Stimulated activated memory B cell treated with anti-CD40 and anti-IgM and Interleukin-4, amounts not matched to agents 10 μg/mL and 1 μg/mL and 100 μg/mL, for 72 hours (primary cell): ENCODE results near the gene RPS6KA5.
"Not testable (repeated sequence)": the region's sequence is repeated elsewhere in the genome, so short reads cannot be mapped to it uniquely, and the experiment has no call there.

Experiments
- ATAC-seq: fragments of 150-1000 bp; cut with Tn5 transposase; 2 replicates; pipeline ENCODE4 v1.10.0; 2021
- H3K27ac Mint-ChIP-seq: one replicate; pipeline ENCODE4 v1.8.0; 2022; ENCODE audit warnings: mild to moderate bottlenecking, mixed read lengths
- H3K27me3 Mint-ChIP-seq: one replicate; pipeline ENCODE4 v1.8.0; 2022; ENCODE audit warnings: mixed read lengths
- H3K36me3 Mint-ChIP-seq: one replicate; pipeline ENCODE4 v1.8.0; 2022; ENCODE audit warnings: mixed read lengths
- H3K4me1 Mint-ChIP-seq: one replicate; pipeline ENCODE4 v1.8.0; 2022; ENCODE audit warnings: mixed read lengths
- H3K4me3 Mint-ChIP-seq: one replicate; pipeline ENCODE4 v1.8.0; 2022; ENCODE audit warnings: mild to moderate bottlenecking, moderate library complexity, mixed read lengths
- H3K9me3 Mint-ChIP-seq: one replicate; pipeline ENCODE4 v1.8.0; 2022; ENCODE audit warnings: mixed read lengths

RPS6KA5 gene

GRCh38 chr14:90993792-90994191 lies 66.6 kb downstream of the RPS6KA5 start:
- Mint-ChIP-seq H3K4me3 (no peak overlapping the region), H3K36me3 (peaks cover 21% of the 10 kb centered on the region), H3K27me3 (no peaks in the 10 kb centered on the region), H3K27ac (peak overlapping the region; percentile 38), H3K4me1 (peaks cover 15% of the 10 kb centered on the region), H3K9me3 (no peaks in the 10 kb centered on the region)
- no peak for ATAC-seq

DNA sequence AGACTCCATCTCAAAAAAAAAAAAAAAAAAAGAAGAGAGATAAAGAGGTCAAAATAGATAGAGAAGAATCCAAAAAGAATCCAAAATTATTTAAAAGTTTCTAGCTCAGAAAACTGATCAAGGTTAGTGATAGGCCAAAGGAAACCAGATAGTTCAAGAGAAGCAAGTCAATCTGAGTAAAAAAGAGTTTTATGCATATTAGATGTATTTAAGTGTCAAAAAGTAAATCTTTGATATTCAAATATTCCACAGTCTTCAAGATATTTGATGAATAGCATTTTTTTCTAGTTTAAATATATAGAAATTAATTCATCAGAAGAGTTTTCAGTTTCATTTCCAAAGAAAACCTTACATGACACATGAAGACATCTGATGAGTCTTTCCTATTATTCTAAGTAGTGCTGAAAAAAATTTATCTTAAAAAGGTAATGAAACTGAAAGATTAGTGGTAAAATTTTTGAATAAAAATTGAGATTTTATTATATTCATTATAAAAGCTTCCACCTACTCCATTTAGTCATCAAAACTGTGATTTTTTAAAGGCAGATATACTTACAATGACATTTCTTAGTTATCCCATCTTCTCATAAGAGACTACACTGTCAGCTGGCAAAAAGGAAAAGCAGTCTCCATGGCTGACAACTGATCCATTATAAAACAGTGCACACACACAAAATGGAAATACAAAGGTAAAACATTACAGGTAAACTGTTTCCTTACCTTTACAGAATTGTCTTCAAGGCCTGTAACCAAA lies 68.6 kb downstream of the RPS6KA5 start:
- ATAC-seq: no peak
- peaks cover 21% of the 10 kb centered on the region for H3K36me3 Mint-ChIP-seq
- no peaks in the 10 kb centered on the region for H3K27me3 Mint-ChIP-seq
- no peaks in the 10 kb centered on the region for H3K9me3 Mint-ChIP-seq
- no peak overlapping the region for H3K4me3 Mint-ChIP-seq
- H3K4me1 Mint-ChIP-seq: peaks cover 11% of the 10 kb centered on the region
- peak overlapping the region; percentile 58 for H3K27ac Mint-ChIP-seq

DNA sequence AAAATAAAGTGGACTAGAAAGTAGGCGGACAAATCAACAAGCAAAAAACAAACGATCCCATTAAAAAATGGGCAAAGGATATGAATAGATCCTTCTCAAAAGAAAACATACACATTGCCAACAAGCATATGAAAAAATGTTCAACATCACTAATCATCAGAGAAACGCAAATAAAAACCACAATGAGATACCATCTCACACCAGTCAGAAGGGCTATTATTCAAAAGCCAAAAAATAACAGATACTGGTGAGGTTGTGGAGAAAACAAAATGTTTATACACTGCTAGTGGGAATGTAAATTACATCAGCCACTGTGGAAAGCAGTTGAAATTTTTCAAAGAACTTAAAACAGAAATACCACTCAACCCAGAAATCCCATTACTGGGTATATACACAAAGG lies 70.3 kb downstream of the RPS6KA5 start:
- H3K4me1 Mint-ChIP-seq: peaks cover 22% of the 10 kb centered on the region
- peaks cover 21% of the 10 kb centered on the region for H3K36me3 Mint-ChIP-seq
- H3K9me3 Mint-ChIP-seq: no peaks in the 10 kb centered on the region
- no peaks in the 10 kb centered on the region for H3K27me3 Mint-ChIP-seq
- no peak overlapping the region for H3K4me3 Mint-ChIP-seq
- ATAC-seq: no peak
- H3K27ac Mint-ChIP-seq: no peak overlapping the region

- ATAC-seq: no peak
- H3K4me1 Mint-ChIP-seq: peaks cover 22% of the 10 kb centered on the region
- H3K27ac Mint-ChIP-seq: no peak overlapping the region
- H3K9me3 Mint-ChIP-seq: no peaks in the 10 kb centered on the region
- H3K36me3 Mint-ChIP-seq: peaks cover 17% of the 10 kb centered on the region
- H3K27me3 Mint-ChIP-seq: no peaks in the 10 kb centered on the region
- H3K4me3 Mint-ChIP-seq: no peak overlapping the region
Measured at GRCh38 chr14:90987140-90987539, 73.3 kb downstream of the RPS6KA5 start.

DNA sequence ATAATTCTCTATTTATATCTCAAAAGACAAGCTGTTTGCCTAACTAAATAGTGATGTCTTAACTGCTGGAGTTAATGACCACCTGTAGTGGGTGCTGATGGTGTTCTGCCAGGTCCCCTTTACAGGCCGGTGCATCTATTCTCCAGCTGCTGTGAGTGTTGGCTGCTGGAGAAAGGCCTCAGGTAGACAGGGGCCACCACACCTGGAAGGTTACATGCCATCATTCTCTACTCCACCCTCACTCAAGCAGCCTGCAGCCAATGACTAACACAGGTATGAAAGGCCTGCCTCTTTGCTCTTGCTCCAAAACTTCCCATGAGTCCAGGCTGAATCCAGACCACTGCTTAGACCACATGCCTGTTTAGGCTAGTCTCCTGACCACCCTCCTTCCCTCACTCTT lies 73.9 kb downstream of the RPS6KA5 start:
- no peaks in the 10 kb centered on the region for H3K27me3 Mint-ChIP-seq
- no peak overlapping the region for H3K27ac Mint-ChIP-seq
- H3K4me3 Mint-ChIP-seq: no peak overlapping the region
- H3K9me3 Mint-ChIP-seq: no peaks in the 10 kb centered on the region
- ATAC-seq: no peak
- H3K4me1 Mint-ChIP-seq: peaks cover 22% of the 10 kb centered on the region
- peaks cover 17% of the 10 kb centered on the region for H3K36me3 Mint-ChIP-seq

DNA sequence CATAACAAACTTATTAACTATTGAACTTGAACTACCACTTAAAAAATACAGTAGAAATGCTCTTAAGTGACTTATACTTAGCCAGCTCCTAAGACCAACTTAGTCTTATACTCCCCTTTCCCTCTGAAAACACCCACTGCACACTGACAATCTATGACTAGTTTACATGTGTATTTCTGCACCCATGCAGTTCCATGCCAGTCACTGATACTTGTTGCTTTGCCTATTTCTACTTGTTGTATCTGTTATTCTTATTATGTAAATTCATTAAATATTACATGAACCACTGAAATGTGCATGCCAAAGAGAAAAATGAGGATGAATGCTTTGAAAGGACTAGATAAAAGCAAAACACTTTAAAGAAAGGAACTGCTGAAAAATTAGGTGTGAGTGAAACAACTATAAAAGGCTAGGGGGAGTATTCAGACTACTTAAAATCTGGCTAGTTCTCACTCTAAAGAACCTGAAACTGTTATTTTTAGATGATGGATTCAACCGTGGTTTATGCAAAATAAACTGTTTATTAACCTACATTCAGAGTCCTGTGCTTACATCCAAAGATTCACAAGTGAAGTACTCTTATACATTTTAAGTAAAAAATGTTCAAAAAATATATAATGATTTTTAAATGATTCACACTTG lies 74.7 kb downstream of the RPS6KA5 start:
- ATAC-seq: no peak
- H3K36me3 Mint-ChIP-seq: peaks cover 9% of the 10 kb centered on the region
- no peak overlapping the region for H3K4me3 Mint-ChIP-seq
- H3K27ac Mint-ChIP-seq: no peak overlapping the region
- H3K9me3 Mint-ChIP-seq: no peaks in the 10 kb centered on the region
- no peaks in the 10 kb centered on the region for H3K27me3 Mint-ChIP-seq
- H3K4me1 Mint-ChIP-seq: peaks cover 14% of the 10 kb centered on the region

- no peaks in the 10 kb centered on the region for H3K9me3 Mint-ChIP-seq
- no peaks in the 10 kb centered on the region for H3K27me3 Mint-ChIP-seq
- H3K36me3 Mint-ChIP-seq: peaks cover 6% of the 10 kb centered on the region
- no peak overlapping the region for H3K4me3 Mint-ChIP-seq
- no peak overlapping the region for H3K27ac Mint-ChIP-seq
- H3K4me1 Mint-ChIP-seq: peaks cover 13% of the 10 kb centered on the region
- ATAC-seq: no peak
Measured at GRCh38 chr14:90983560-90983959, 76.9 kb downstream of the RPS6KA5 start.

DNA sequence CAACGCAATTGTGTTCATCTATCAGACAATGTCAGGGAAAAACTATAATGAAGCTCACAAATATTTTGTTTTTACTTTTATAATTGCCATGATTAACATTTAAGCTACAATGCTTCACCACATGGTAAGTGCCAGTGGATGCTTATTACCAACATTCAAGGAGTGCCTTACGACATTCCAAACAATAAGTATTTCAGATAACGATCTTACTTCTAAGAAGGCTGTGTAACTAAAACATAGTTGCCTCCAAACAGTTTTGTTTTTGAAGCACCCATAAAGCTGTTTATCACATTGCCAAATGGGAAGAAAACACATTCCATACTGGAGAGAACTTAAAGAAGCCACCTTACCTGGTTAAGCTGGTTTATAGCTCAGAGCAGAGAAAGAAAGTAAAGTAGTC lies 78.8 kb downstream of the RPS6KA5 start:
- no peaks in the 10 kb centered on the region for H3K9me3 Mint-ChIP-seq
- peaks cover 10% of the 10 kb centered on the region for H3K4me1 Mint-ChIP-seq
- H3K36me3 Mint-ChIP-seq: peaks cover 16% of the 10 kb centered on the region
- H3K27me3 Mint-ChIP-seq: no peaks in the 10 kb centered on the region
- ATAC-seq: no peak
- no peak overlapping the region for H3K4me3 Mint-ChIP-seq
- H3K27ac Mint-ChIP-seq: no peak overlapping the region

GRCh38 chr14:90980636-90981035 lies 79.8 kb downstream of the RPS6KA5 start:
- not testable (repeated sequence) for H3K4me3 Mint-ChIP-seq, H3K27me3 Mint-ChIP-seq, H3K4me1 Mint-ChIP-seq, H3K27ac Mint-ChIP-seq, H3K9me3 Mint-ChIP-seq, ATAC-seq
- H3K36me3 Mint-ChIP-seq: peaks cover 21% of the 10 kb centered on the region

DNA sequence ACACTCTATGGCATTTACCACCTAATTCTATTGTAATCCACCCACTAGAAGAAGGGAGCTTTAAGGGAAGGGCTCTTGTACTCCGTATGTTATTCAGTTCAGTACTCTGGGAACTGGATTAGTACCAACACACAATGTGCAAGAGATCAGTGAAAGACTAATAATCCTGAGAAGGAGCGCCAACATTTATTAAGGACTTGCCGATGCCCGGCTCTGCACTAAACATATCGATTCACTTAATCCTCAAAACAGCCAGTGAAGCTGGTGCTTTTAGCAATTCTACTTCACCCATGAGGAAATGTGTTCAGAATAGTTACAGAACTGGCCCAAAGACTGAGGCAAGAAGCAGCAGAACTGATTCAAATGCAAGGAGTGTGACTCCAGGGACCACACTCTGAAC lies 80.9 kb downstream of the RPS6KA5 start:
- H3K27ac Mint-ChIP-seq: no peak overlapping the region
- H3K9me3 Mint-ChIP-seq: no peaks in the 10 kb centered on the region
- no peak overlapping the region for H3K4me3 Mint-ChIP-seq
- H3K27me3 Mint-ChIP-seq: no peaks in the 10 kb centered on the region
- ATAC-seq: no peak
- H3K36me3 Mint-ChIP-seq: peaks cover 21% of the 10 kb centered on the region
- no peaks in the 10 kb centered on the region for H3K4me1 Mint-ChIP-seq

DNA sequence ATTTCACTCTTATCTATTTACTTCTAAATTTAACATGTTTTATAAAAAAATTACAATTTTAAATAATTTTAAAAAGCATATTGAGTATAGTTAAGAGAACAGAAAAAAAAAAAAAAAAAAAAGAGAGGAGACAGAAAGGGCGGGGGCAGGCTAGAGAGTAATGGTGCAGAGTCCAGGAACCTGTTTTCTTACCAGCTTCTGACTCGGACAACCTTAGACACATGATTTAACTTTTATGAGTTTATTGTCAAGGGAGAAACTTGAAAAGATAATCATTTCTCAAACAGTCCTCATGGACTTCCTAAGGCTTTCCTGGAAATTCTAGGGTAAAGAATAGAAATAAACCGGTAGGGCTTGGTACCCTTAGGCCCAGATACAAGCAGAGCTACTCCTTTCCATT lies 84.3 kb downstream of the RPS6KA5 start:
- no peak overlapping the region for H3K27ac Mint-ChIP-seq
- no peaks in the 10 kb centered on the region for H3K4me1 Mint-ChIP-seq
- no peaks in the 10 kb centered on the region for H3K9me3 Mint-ChIP-seq
- H3K36me3 Mint-ChIP-seq: peaks cover 28% of the 10 kb centered on the region
- no peaks in the 10 kb centered on the region for H3K27me3 Mint-ChIP-seq
- no peak overlapping the region for H3K4me3 Mint-ChIP-seq
- ATAC-seq: no peak

DNA sequence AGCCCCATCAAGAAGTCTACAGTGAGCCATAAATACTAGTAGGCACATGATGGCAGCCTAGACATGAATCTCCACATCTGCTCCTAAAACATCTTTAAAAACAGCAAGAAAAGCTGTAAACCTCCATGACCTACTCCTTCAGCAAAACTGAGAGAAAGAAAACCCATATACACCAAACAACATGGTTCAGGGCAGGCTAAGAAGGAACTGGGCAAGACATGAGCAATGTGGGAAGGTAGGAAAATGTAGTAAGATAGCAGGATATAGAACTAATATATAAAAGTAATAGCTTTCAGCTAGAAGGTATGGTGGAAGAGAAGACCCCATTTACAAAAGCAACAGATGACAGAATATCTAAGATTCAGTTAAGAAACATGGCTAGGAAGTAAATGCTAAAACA lies 88.8 kb downstream of the RPS6KA5 start:
- peaks cover 17% of the 10 kb centered on the region for H3K36me3 Mint-ChIP-seq
- H3K27ac Mint-ChIP-seq: no peak overlapping the region
- no peaks in the 10 kb centered on the region for H3K9me3 Mint-ChIP-seq
- no peak for ATAC-seq
- no peak overlapping the region for H3K4me3 Mint-ChIP-seq
- no peaks in the 10 kb centered on the region for H3K27me3 Mint-ChIP-seq
- H3K4me1 Mint-ChIP-seq: peaks cover 11% of the 10 kb centered on the region

DNA sequence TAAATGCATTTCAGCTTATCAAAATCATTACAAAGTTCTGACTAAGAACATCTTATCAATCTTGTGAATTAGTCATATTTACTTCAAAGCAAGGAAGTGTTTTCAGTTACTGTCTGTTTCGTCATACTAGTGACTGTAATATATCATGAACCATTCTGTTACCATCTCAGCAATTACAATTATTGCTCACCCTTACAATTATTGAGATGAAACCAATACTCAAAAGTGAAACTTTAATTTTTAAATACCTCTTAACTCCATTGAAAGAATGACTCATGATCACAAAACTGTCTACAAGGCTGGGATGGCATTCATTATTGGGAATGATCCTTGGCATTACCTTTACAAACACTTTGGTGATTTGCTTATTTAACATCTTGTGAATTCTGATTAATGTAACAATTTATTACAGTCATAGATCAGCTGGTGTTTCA lies 90.3 kb downstream of the RPS6KA5 start:
- H3K27ac Mint-ChIP-seq: peak overlapping the region; percentile 20
- H3K4me3 Mint-ChIP-seq: no peak overlapping the region
- H3K27me3 Mint-ChIP-seq: no peaks in the 10 kb centered on the region
- peaks cover 21% of the 10 kb centered on the region for H3K36me3 Mint-ChIP-seq
- H3K4me1 Mint-ChIP-seq: peaks cover 11% of the 10 kb centered on the region
- H3K9me3 Mint-ChIP-seq: no peaks in the 10 kb centered on the region
- ATAC-seq: no peak

GRCh38 chr14:90969531-90970166 lies 90.8 kb downstream of the RPS6KA5 start:
- no peaks in the 10 kb centered on the region for H3K27me3 Mint-ChIP-seq
- H3K4me1 Mint-ChIP-seq: peaks cover 11% of the 10 kb centered on the region
- peaks cover 21% of the 10 kb centered on the region for H3K36me3 Mint-ChIP-seq

GRCh38 chr14:90968025-90968424 lies 92.4 kb downstream of the RPS6KA5 start:
- H3K4me3 Mint-ChIP-seq: no peak overlapping the region
- no peaks in the 10 kb centered on the region for H3K9me3 Mint-ChIP-seq
- ATAC-seq: no peak
- H3K27me3 Mint-ChIP-seq: no peaks in the 10 kb centered on the region
- H3K4me1 Mint-ChIP-seq: peaks cover 16% of the 10 kb centered on the region
- H3K27ac Mint-ChIP-seq: no peak overlapping the region
- H3K36me3 Mint-ChIP-seq: peaks cover 24% of the 10 kb centered on the region

More at GRCh38 chr14:90969531-90970166, 90.8 kb downstream of the RPS6KA5 start:
- Mint-ChIP-seq H3K9me3 (no peaks in the 10 kb centered on the region), H3K27ac (peak overlapping the region; percentile 20), H3K4me3 (no peak overlapping the region)
- no peak for ATAC-seq

DNA sequence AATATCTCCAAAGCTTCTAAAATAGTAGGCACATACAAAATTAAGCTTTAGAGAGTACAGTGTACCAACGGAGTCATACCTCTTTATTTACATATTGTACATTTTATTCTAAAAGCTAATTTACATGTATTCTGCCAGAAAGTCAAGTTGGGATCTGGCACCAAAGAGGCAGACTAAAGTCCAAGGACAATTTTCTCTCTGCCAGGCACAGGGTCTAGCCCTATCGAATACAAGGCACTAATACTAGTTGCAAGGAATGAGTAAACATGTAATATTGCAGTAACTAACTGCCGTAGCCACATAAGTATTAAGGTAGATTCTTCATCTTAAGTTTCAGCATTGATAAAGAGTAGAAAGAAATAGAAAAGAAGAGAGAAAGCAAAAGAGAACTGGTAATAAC lies 93.9 kb downstream of the RPS6KA5 start:
- Mint-ChIP-seq H3K36me3 (peaks cover 20% of the 10 kb centered on the region), H3K4me1 (peaks cover 16% of the 10 kb centered on the region), H3K4me3 (no peak overlapping the region), H3K27me3 (no peaks in the 10 kb centered on the region), H3K27ac (no peak overlapping the region), H3K9me3 (no peaks in the 10 kb centered on the region)
- ATAC-seq: no peak
